PC-9 (cell line): ENCODE results near the gene SNX9. TPM values are rescaled to one million over a fixed set of nuclear protein-coding genes. Genes with fewer than 3 reads are reported as not detected.

Experiments
- BruUV-seq: library from RNA; stranded (reverse); fragments of 400-500 nt; replicated peaks from 2 replicates; lab custom pipeline; 2021; lab: Mats Ljungman, UMichigan
- CTCF ChIA-PET: fragments of 300-600 bp; sonication (Branson Sonifier 250); formaldehyde crosslinking; loops from one replicate; lab custom pipeline; 2022; ENCODE audit warnings: antibody characterized with exemption; lab: Charles Lee
- POLR2A ChIA-PET: fragments of 300-600 bp; sonication (Branson Sonifier 250); formaldehyde crosslinking; loops from one replicate; lab custom pipeline; 2022; ENCODE audit warnings: antibody characterized with exemption; ENCODE audit not compliant: unreplicated experiment; lab: Charles Lee
- DNase-seq, 2 experiments: peaks; one replicate each; pipeline versions ENCODE4 v3.0.0 to v3.0.0-alpha.2; 2015 to 2022; ENCODE audit warnings: mixed read lengths in 1 of 2
- H2AFZ ChIP-seq: fragments of 200-600 bp; sonication (generic); 2 replicates; pipeline ENCODE4 v1.8.1; 2017; ENCODE audit warnings: antibody characterized with exemption
- H3F3A ChIP-seq: fragments of 200-600 bp; sonication (generic); 2 replicates; pipeline ENCODE4 v1.8.1; 2017; ENCODE audit warnings: antibody characterized with exemption, mild to moderate bottlenecking, low read depth; ENCODE audit not compliant: insufficient read depth
- H3K27ac ChIP-seq: fragments of 200-600 bp; sonication (generic); 2 replicates; pipeline ENCODE4 v1.6.1; 2016; ENCODE audit warnings: mixed run types
- H3K27me3 ChIP-seq: fragments of 200-600 bp; sonication (generic); 2 replicates; pipeline ENCODE4 v1.6.1; 2016; ENCODE audit warnings: low read depth, mixed run types; ENCODE audit not compliant: insufficient read depth
- H3K36me3 ChIP-seq: fragments of 200-600 bp; sonication (generic); 2 replicates; pipeline ENCODE4 v1.6.1; 2016; ENCODE audit warnings: low read depth, mixed run types
- H3K4me1 ChIP-seq: fragments of 200-600 bp; sonication (generic); replicated peaks from 2 replicates; pipeline ENCODE4 v1.6.1; 2016; ENCODE audit warnings: mixed run types; ENCODE audit not compliant: insufficient read depth
- H3K4me2 ChIP-seq: fragments of 200-600 bp; sonication (generic); 2 replicates; pipeline ENCODE4 v1.6.1; 2017; ENCODE audit warnings: mixed run types
- H3K4me3 ChIP-seq: fragments of 200-600 bp; sonication (generic); 2 replicates; pipeline ENCODE4 v1.6.1; 2016; ENCODE audit warnings: mixed run types
- H3K79me2 ChIP-seq: fragments of 200-600 bp; sonication (generic); 2 replicates; pipeline ENCODE4 v1.6.1; 2017; ENCODE audit warnings: low read depth, mixed run types
- H3K9me2 ChIP-seq: fragments of 200-600 bp; sonication (generic); 2 replicates; pipeline ENCODE4 v1.8.1; 2017; ENCODE audit warnings: mild to moderate bottlenecking; ENCODE audit not compliant: insufficient read depth
- H3K9me3 ChIP-seq: fragments of 200-600 bp; sonication (generic); 2 replicates; pipeline ENCODE4 v1.8.1; 2016; ENCODE audit warnings: low read depth; ENCODE audit not compliant: insufficient read depth
- H4K20me1 ChIP-seq: fragments of 200-600 bp; sonication (generic); 2 replicates; pipeline ENCODE4 v1.8.1; 2017; ENCODE audit not compliant: insufficient read depth
- EZH2 ChIP-seq: fragments of 200-600 bp; sonication (generic); IDR thresholded peaks from 2 replicates; pipeline ENCODE4 v1.8.0; 2017; ENCODE audit warnings: antibody characterized with exemption, low read depth
- intact Hi-C: fragments of 100-400 bp; cut with micrococcal nuclease; formaldehyde crosslinking; loops from one replicate; pipeline ENCODE4 v1.10.0; 2022; ENCODE audit not compliant: unreplicated experiment
- total RNA-seq: library from RNA; stranded (reverse); gene quantifications from 2 replicates; pipeline ENCODE4 v1.2.3, GENCODE V29; 2021
- TF ChIP-seq, protein P1 (sequence below): fragments of 200-600 bp; sonication (generic); conservative IDR thresholded peaks from 2 replicates; pipeline ENCODE4 v1.6.1; 2017; ENCODE audit warnings: mixed run types, antibody characterized with exemption, mild to moderate bottlenecking, moderate library complexity

The SNX9 gene
- total RNA-seq, 1 experiment from 2014 or later = 25.0 TPM

GRCh38 chr6:157813191-157813590, 9.9 kb upstream of the SNX9 start:
- TF ChIP-seq, protein P1, sequence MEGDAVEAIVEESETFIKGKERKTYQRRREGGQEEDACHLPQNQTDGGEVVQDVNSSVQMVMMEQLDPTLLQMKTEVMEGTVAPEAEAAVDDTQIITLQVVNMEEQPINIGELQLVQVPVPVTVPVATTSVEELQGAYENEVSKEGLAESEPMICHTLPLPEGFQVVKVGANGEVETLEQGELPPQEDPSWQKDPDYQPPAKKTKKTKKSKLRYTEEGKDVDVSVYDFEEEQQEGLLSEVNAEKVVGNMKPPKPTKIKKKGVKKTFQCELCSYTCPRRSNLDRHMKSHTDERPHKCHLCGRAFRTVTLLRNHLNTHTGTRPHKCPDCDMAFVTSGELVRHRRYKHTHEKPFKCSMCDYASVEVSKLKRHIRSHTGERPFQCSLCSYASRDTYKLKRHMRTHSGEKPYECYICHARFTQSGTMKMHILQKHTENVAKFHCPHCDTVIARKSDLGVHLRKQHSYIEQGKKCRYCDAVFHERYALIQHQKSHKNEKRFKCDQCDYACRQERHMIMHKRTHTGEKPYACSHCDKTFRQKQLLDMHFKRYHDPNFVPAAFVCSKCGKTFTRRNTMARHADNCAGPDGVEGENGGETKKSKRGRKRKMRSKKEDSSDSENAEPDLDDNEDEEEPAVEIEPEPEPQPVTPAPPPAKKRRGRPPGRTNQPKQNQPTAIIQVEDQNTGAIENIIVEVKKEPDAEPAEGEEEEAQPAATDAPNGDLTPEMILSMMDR = no peak
- no peak for TF ChIP-seq EZH2
- no peak overlapping the region for H2AFZ ChIP-seq
- H3K4me1 ChIP-seq = peaks cover 8% of the 10 kb centered on the region; the same call in 1 of the 2 replicates
- H3K4me3 ChIP-seq = no peak overlapping the region
- H3K4me2 ChIP-seq = no peak overlapping the region
- CTCF ChIA-PET = no interaction called here
- H3F3A ChIP-seq = no peaks in the 10 kb centered on the region
- no peak for DNase-seq
- POLR2A ChIA-PET = interaction anchor here (0.7 kb wide), 1 partner anchor 48 kb away, joined by 5 read pairs; no protein-coding TSS in a partner anchor
- H3K9me2 ChIP-seq = no peaks in the 10 kb centered on the region
- peaks cover 4% of the 10 kb centered on the region; the same call in 1 of the 2 replicates for H3K9me3 ChIP-seq
- no peak overlapping the region for H3K27ac ChIP-seq
- intact Hi-C loops = no loop called here
- H4K20me1 ChIP-seq = no peaks in the 10 kb centered on the region
- no peaks in the 10 kb centered on the region for H3K79me2 ChIP-seq
- BruUV-seq = no TSS peak
- no peaks in the 10 kb centered on the region for H3K27me3 ChIP-seq
- H3K36me3 ChIP-seq = no peaks in the 10 kb centered on the region

DNA sequence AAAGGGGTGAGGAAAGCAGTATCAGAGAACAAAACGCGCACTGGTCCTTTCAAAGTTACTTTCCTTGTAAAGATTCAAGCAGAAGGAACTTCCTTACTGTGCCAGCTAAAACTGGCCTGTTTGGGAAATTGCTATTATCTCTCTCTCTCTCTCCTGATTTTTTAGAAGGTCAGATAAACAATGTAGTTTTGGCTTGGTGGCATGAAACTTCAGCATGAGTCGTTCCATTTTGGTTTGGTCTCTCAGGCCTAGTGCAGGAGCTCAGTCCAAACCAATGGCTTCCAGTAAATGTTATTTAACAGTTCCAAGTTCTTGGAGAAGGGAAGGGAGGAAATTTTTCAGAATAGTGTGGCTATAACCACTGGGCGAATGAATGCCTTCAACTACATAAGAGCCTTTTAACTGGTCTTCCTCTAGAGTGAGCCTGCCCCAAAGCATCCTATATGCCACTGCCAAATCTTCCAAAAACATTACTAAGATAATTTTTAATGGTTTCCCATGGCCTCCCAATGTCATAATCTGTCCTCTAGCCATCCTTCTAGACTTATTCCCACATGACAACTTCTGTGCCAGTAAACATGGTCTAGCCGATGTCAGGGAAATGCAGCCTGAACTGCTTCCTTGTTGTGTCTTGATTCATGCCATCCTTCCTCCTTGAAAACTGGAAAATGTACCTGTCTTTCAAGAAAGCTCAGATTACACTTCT, 9.1 kb upstream of the SNX9 start:
- CTCF ChIA-PET = no interaction called here
- BruUV-seq = no TSS peak
- Histone ChIP-seq H3K36me3 (no peaks in the 10 kb centered on the region), H3K4me3 (no peak overlapping the region), H3K27ac (no peak overlapping the region), H3K27me3 (no peaks in the 10 kb centered on the region), H3F3A (no peaks in the 10 kb centered on the region), H3K9me2 (no peaks in the 10 kb centered on the region), H3K4me1 (peaks cover 8% of the 10 kb centered on the region; the same call in 1 of the 2 replicates), H2AFZ (no peak overlapping the region), H4K20me1 (no peaks in the 10 kb centered on the region), H3K9me3 (no peaks in the 10 kb centered on the region), H3K4me2 (no peak overlapping the region), H3K79me2 (no peaks in the 10 kb centered on the region)
- POLR2A ChIA-PET = no interaction called here
- TF ChIP-seq EZH2 = no peak
- TF ChIP-seq, protein P1 = no peak
- DNase-seq = no peak
- intact Hi-C loops = no loop called here

DNA sequence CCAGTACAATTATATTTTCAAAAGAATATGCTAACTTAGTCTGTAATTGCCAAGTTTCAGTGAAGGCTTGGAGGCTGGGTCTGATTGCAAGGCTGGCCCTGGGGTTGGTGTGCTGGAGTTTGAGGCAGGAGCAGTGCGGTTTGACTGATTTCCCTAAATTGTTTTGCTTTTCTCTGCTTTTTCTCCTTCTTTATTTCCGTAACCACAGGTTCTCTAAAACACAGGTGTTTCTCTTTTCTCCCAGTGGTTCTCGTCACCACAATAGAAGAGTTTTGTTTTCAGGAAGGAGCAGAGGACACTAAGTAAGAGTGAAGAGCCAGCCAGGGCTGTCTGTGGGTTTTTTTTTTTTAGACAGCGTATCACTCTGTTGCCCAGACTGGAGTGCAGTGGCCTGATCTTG, 8.2 kb upstream of the SNX9 start:
- Histone ChIP-seq H3K9me3 (no peaks in the 10 kb centered on the region), H3K4me3 (no peak overlapping the region), H4K20me1 (no peaks in the 10 kb centered on the region), H3K27me3 (no peaks in the 10 kb centered on the region), H3K4me1 (peaks cover 8% of the 10 kb centered on the region; the same call in 1 of the 2 replicates), H2AFZ (no peak overlapping the region), H3K27ac (no peak overlapping the region), H3K36me3 (no peaks in the 10 kb centered on the region), H3K9me2 (no peaks in the 10 kb centered on the region), H3K79me2 (no peaks in the 10 kb centered on the region), H3F3A (no peaks in the 10 kb centered on the region), H3K4me2 (no peak overlapping the region)
- DNase-seq = no peak
- intact Hi-C loops = no loop called here
- POLR2A ChIA-PET = no interaction called here
- TF ChIP-seq, protein P1 = no peak
- no peak for TF ChIP-seq EZH2
- CTCF ChIA-PET = no interaction called here
- BruUV-seq = no TSS peak
